Upper lobe of left lung (tissue), 4 donors: ENCODE measurements around the gene CMTM7.

ENCODE experiments used
- CTCF ChIP-seq, 6 experiments: fragments of 450-650 bp in 4 of 6; fragments of 200-600 bp in 2 of 6; sonication (generic) in 2 of 6; IDR thresholded peaks; one replicate each; pipeline ENCODE4 v1.5.1; 2016 to 2019; ENCODE audit warnings: antibody characterized with exemption in 6 of 6
- EP300 ChIP-seq, 4 donors: sonication (generic); formaldehyde crosslinking; IDR thresholded peaks; one replicate each; pipeline ENCODE4 v1.5.1; 2017; ENCODE audit warnings: antibody characterized with exemption in 4 of 4, control low read depth in 2 of 4
- POLR2A ChIP-seq, 4 donors: fragments of 450-650 bp; IDR thresholded peaks; one replicate each; pipeline ENCODE4 v1.5.1; 2016 to 2017; ENCODE audit warnings: antibody characterized with exemption in 4 of 4, mild to moderate bottlenecking in 2 of 4
- POLR2AphosphoS5 ChIP-seq, 2 donors: sonication (generic); formaldehyde crosslinking; IDR thresholded peaks; one replicate each; pipeline ENCODE4 v1.5.1; 2017; ENCODE audit warnings: antibody characterized with exemption in 2 of 2

GRCh38 chr3:32498252-32498651 is 106.6 kb downstream of the CMTM7 start:
- TF ChIP-seq CTCF (IDR thresholded peaks at IDR 0.05) (no peak), POLR2AphosphoS5 (IDR thresholded peaks at IDR 0.05) (no peak), POLR2A (IDR thresholded peaks at IDR 0.05) (no peak), EP300 (IDR thresholded peaks at IDR 0.05) (no peak)
